Tibial nerve (tissue), 4 donors: ENCODE measurements around the gene TAB2. TPM values are rescaled to one million over a fixed set of nuclear protein-coding genes. Genes with fewer than 3 reads are reported as not detected.

Source experiments
- small RNA-seq: library from RNA; depleted of rRNA; stranded (forward); fragments of <200 nt; gene quantifications from one replicate; pipeline ENCODE3, GENCODE V24; 2016
- total RNA-seq, 4 donors: library from RNA; depleted of rRNA; stranded (reverse); fragments of >200 nt; gene quantifications; one replicate each; pipeline ENCODE4 v1.1.0, GENCODE V29; 2016

The TAB2 gene
- total RNA-seq, 4 donors from 2014 or later = 57.5 to 101 (median 74.7) TPM

Small RNA genes within 50 kb of the gene (small RNA-seq; reads per million reads assigned to genes)
- not detected for gene RN7SL234P

Other genes starting within 250 kb of the TAB2 start
- 1 to 10 TPM; 4.9 to 6.9 (median 6.7) TPM for gene SUMO4, start 82.5 kb downstream of the TAB2 start, total RNA-seq
- 1 to 10 TPM; 1.6 to 7.2 (median 3.1) TPM for gene ZC3H12D, start 167.3 kb downstream of the TAB2 start, total RNA-seq
- gene PPIL4, start 228.3 kb downstream of the TAB2 start, total RNA-seq = 10 to 100 TPM; 25.8 to 41.0 (median 31.5) TPM
- gene GINM1, start 248.7 kb downstream of the TAB2 start, total RNA-seq = 10 to 100 TPM; 36.6 to 64.5 (median 57.0) TPM